ENCODE results near the gene TOMM34.
A peak's percentile ranks its signal among the peaks of the same experiment; 100 is the strongest.

The TOMM34 gene, protein sequence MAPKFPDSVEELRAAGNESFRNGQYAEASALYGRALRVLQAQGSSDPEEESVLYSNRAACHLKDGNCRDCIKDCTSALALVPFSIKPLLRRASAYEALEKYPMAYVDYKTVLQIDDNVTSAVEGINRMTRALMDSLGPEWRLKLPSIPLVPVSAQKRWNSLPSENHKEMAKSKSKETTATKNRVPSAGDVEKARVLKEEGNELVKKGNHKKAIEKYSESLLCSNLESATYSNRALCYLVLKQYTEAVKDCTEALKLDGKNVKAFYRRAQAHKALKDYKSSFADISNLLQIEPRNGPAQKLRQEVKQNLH

GRCh38 chr20:44960103-44960852, at the start of gene TOMM34:
TOMM34 (minus strand) TSS chr20:44960397; CDS start chr20:44960333, 64 bp downstream.
- FAIRE-seq = peak; percentile 53

DNA sequence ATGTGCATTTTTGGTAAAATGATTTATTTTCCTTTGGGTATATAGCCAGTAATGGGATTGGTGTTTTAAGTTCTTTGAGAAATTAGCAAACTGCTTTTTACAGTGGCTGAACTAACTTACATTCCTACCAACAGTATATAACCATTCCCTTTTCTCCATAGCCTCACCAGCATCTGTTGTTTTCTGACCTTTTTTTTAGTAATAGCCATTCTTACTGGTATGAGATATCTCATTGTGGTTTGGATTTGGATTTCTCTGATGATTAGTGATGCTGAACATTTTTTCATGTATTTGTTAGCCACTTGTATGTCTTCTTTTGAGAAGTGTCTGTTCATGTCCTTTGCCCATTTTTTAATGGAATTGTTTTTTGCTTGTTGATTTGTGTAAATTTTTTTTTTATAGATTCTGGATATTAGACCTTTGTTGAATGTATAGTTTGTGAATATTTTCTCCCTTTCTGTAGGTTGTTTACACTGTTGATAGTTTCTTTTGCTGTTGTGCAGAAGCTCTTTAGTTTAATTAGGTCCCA, 48.4 kb upstream of the TOMM34 start:
- no peak for FAIRE-seq

DNA sequence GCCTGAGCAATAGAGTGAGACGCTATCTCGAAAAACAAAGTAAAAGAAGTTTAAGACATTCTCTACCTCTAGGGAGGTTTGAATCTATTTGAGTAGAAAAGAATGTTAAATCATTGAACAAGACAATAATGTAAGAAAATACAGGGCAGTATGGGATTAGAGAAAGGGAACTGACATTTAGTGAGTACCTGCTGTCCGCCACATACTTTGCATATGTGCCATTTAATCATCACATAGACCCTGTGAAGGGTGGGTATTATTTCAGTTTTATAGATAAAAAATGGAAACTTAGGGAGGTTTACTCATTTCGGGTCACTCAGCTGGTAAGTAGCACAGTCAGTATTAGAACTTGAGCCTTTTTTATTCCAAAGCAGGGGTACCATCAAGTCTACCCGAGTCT, 37.5 kb upstream of the TOMM34 start:
- FAIRE-seq = no peak

GRCh38 chr20:44997171-44997570, 37.0 kb upstream of the TOMM34 start:
- FAIRE-seq = no peak

DNA sequence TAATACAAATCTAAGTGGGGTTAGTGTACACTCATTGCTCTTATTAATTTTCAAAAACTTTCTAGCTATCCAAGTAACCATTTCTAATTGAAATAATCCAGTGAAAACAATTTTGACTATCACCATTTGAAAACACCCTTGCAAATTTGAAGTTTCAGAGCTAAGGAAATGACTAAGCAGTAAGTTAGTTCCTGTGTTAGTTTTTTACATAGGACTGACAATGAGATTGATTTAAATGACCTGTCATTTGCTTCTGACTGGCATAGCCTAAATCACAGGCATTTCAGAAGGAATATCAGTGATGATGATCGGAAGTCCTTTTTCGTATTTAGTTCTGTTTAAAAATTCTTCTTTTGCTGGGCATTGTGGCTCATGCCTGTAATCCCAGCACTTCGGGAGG, 33.1 kb upstream of the TOMM34 start:
- no peak for FAIRE-seq

DNA sequence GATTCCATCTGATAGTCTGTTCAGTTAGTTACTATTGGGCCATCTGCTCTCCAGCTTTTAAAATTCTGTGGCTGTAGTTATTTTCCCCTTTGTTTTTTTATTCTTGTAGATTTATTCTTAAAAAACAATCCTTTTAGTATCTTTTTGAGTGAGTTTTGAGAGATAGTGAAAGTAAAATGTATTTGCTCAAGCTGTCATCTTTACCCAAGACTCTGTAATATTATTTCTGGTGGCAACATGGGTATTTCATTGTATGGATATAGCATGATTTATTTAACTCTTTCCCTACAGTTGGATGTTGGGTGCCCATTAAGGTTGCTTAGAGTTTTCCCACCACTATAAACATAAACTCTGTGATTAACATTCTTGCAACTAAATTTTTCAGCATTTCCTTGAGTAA, 30.8 kb upstream of the TOMM34 start:
- FAIRE-seq = no peak

DNA sequence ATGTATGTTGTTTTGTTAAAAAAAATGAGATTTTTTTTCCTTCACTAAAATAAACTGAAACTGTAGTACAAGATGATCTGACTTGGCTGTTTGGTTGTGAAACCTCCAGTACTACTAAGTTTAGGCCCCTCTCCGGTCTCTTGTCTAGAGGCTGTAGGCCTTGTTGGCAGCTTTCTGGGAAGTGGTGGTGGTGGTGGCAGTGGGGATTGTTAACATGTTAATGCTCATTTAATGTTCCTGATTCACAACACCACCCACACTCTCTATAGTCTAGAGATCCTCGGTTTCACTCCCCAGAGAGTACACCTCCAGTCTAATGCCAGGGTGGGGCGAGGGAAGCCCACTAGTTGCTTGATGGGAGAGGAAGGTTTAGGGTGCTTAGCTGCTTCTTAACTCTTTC, 30.2 kb upstream of the TOMM34 start:
- FAIRE-seq = no peak

GRCh38 chr20:44988631-44989171, 28.5 kb upstream of the TOMM34 start:
- no peak for FAIRE-seq

DNA sequence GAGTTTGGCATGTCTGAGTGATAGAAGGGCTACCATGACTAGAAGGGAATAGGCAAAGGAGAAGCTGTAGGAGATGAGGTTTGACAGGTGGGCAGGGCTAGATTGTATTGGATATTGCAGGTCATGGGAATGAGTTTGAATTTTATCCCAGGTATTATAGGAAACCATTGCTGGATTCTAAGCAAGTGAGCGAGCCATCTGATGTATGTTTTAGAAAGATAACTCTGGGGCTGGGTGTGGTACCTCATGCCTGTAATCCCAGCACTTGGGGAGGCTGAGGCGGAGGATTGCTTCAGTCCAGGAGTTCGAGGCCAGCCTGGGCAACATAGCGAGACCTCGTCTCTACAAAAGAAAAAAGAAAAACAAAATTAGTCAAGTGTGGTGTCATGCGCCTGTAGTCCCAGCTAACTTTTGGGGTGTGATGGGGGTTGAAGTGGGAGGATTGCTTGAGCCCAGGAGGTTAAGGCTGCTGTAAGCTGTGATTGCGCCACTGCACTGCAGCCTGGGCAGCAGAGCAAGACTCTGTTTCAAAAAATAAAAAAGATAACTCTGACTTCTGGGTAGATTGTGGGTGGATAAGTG, 23.0 kb upstream of the TOMM34 start:
- no peak for FAIRE-seq

GRCh38 chr20:44981736-44982406, 21.7 kb upstream of the TOMM34 start:
- FAIRE-seq = no peak

DNA sequence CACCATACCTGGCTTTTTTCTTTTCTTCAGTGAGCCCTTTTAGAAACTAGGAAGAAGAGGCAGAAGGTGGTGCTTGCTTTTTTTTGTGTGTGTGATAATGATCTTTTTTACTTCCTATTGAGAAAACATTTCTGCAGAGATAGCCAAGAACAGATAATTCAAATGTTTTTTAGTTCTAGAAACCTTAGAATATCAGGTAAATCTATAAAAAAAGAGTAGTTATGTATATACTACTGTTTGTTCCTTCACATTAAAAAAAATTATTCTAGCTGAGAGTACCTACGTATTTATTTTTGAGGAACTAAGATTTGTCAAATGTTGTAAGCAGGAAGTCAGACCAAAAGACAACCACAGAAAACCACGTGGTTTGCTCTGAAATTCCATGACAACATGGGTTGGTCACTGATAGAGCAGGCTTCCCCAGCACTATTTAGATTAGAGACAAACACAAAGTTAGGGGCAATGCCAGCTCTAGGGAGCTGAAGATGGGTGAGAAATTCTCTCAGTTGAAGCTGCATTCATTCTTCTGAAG, 19.0 kb upstream of the TOMM34 start:
- no peak for FAIRE-seq

DNA sequence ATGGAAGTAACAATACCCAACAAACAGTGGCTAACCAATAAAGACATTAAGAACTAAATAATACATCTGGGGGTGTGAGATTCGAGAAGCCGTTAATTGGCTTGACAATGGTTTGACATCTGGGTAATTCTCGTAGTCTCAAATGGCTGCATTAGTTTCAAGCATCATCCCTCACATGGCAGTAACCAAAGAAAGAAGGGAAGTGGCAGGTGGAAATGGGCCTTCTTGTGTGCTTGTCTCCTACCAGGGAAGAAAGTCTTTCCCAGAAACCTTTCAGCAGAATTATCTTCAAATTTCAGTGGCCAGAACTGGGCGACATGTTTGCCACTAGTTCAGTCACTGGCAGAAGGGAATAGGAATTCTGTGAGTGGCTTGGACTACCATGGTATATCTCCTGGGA, 16.5 kb upstream of the TOMM34 start:
- FAIRE-seq = no peak

DNA sequence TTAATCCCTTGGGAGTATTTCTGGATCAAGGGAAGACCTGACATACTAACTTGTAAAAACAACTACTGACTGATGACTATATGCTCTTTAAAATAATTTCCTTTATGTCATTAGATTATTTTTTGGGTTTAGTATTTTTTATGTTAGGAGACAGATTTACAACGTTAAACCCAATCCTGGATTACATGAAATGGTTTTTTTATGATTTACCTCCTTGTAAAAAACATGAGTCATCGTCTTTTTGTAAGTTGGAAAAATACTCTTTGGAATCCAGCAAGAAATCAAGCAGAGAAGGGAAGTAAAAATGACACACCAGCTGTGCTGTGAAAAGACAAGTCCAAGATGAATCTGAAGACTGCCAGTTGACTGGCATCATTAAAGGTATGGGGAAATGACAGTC, 12.9 kb upstream of the TOMM34 start:
- FAIRE-seq = no peak

GRCh38 chr20:44970243-44970757, 10.1 kb upstream of the TOMM34 start:
- no peak for FAIRE-seq

- no peak for FAIRE-seq
Measured at GRCh38 chr20:44969300-44969894, 9.2 kb upstream of the TOMM34 start.

GRCh38 chr20:44967207-44967807, 7.1 kb upstream of the TOMM34 start:
- no peak for FAIRE-seq

DNA sequence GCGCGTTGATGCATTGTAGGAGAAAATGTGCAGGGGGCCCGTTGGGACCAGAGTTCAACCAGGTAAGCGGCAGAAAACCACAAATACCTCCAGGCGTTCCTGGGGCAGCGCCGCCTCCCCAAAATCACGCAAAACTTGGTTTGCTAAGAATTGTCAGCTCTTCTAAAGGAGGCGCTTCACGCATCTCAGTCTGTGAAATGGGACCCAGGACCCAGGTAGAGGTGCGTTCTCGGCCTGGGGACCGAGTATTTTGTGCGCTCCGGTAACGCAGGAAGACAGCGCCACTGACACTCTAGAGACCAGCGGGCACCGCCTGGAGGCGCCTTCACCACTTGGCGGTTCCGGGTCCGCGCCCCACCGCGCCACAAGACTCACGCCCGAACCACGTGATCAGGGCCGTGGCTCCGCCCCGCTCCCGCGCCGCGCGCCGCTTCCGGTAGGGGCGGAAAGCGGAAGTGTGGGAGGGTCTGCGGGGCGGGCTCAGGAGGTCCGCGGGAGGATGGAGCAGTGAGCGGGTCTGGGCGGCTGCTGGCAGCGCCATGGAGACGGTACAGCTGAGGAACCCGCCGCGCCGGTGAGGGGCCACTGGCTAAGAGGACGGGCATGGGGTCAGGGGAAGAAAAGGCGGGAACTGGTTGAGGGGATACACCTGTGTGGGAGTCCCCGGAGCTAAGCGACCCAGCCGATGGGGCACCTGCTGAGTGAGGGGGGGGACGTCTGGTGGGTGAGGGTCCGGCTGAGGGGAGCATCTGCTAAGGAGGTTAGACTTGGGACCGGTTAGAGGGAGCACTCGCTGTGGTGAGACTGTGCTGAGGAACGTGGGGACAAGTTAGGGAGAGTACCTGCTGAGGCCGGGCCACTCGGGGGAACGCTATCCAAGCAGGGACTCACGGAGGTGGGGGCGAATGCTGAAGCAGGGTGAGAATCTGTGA, 6.1 kb upstream of the TOMM34 start, which contains the start of gene STK4:
TSS of gene STK4 (plus strand) at position 483 of the 932 bp plus-strand sequence. CDS start at position 540, 57 bp downstream.
- FAIRE-seq = no peak

- no peak for FAIRE-seq
Measured at GRCh38 chr20:44965651-44966029, 5.4 kb upstream of the TOMM34 start.

DNA sequence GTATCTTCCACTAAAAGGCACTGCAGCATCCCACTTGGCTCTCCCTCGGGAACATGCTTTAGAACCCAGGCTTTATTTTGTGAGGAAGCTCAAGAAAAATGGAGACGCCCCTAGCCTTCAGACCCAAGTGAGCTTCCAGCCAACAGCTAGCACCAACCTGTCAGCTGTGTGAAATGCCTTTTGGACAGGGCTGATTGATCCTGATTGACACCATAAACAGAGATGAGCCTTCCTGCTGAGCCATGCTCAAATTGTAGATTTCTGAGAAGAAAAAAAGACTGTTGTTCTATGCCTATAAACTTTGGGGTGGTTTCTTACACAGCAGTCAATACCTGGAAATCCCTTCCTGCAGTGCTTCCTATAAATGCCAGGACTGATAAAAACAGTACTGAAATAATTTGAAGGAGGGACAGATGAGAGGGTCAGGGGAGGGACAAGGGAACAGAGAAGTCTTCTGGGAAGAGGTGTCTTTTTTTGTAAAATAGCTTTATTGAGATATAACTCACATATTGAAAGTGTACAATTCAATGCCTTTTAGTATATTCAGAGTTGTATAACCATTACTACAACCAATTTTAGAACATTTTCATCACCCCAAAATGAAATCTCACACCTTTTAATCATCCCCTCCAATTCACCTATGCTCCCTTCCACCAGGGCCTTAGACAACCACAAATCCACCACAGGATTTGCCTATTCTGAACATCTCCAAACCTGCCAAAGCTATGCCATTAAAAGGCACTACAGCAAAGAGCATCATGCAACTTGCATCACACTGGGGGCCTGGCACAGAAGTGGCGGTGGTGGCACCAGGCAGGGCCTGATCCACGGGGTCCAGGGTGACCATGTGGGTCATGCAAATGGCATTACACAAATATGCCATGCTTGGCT, 3.4 kb upstream of the TOMM34 start:
- FAIRE-seq = no peak
